Right renal pelvis (tissue), 4 donors: Measurements from ENCODE around the gene IER5. TPM values are rescaled to one million over a fixed set of nuclear protein-coding genes. Genes with fewer than 3 reads are reported as not detected.

ENCODE experiments used
- DNase-seq, 4 donors: peaks; one replicate each; pipeline ENCODE4 v3.0.0-alpha.2; 2013; ENCODE audit warnings: low read depth in 4 of 4, low spot score in 3 of 4, missing footprints in 1 of 4
- polyA plus RNA-seq, 4 donors: library from polyadenylated mRNA; unstranded; fragments of 120-200 nt; gene quantifications; one replicate each; pipeline ENCODE4 v1.2.1, GENCODE V29; 2013; ENCODE audit not compliant: insufficient read length in 4 of 4

Gene IER5
- polyA plus RNA-seq, 4 donors = 6.4 to 8.0 (median 7.1) TPM

DNA sequence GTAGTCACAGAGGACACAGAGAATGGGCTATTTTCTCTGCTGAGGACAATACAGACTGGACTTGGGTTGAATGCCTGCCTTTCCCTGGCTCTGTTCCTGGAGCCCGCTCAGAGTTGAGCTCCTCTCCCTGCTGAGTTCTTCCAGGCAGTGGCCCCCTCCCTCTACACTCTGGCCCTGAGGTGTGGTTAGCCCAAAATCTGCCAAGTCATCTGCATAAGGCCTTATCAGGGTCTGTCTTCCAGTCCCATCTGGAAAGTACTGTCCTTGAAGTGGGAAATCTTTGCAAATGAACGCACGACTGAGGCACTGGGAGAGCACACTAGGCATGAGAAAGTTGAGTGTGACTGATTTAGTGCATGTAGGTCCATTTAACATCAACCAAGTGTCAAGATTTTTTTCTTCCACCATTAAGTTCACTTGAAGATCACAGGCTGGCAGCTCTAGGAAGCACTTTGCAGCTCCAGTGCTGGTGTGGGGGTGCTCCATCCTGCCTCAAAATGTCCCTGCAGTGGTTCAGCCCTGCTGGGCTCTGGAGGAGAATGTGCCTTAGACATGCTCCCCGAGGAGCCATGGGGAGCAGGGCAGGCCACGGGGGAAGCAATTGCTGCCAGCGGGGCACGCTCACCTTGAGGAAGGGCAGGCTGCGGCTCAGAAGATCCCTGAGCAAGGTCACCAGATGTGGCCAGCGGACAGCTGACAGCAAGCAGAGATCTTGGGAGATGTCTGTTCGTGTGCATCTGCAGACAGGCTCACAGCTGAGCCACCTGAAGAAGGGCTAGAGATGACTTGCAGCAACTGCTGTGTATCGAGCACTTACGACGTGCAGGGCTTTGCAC is 41.5 kb downstream of the IER5 start:
- no peak for DNase-seq

- DNase-seq = no peak
Observed at GRCh38 chr1:181131255-181131941, 42.9 kb downstream of the IER5 start.

GRCh38 chr1:181133441-181133951 is 45.0 kb downstream of the IER5 start:
- DNase-seq = no peak

DNA sequence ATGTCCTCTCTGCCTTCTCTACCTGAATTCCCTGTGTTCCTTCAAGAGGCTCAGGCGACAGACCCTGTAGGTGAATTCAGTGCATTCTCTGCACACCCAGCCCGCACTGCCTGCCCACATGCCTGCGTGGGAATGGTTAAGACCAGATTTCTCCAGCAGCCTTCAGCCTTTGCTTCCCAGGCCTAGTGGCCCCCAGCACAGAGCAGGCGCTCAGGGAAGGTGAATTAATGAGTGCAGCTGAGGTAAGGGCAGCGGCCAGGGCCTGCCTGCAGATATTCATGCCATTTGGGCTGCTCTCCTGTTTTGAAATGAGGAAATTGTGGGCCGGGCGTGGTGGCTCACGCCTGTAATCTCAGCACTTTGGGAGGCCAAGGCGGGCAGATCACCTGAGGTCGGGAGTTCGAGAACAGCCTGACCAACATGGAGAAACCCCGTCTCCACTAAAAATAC is 45.5 kb downstream of the IER5 start:
- no peak for DNase-seq

GRCh38 chr1:181134543-181135436 is 46.3 kb downstream of the IER5 start:
- DNase-seq = no peak

DNA sequence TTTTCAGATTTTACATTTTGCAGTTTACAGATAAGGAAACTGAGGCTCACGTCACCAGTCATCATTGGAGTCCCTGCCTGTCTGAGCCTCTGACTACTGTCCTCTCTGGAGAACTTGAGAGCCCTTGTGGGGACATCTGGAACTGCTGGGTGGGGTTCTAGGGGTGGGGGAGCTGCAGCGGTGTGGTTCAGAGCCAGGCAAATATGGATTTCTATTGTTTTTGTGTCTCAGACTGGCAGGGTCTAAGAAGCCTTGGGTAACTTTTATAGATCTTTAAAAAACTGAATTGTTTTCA is 46.9 kb downstream of the IER5 start:
- DNase-seq = no peak

DNA sequence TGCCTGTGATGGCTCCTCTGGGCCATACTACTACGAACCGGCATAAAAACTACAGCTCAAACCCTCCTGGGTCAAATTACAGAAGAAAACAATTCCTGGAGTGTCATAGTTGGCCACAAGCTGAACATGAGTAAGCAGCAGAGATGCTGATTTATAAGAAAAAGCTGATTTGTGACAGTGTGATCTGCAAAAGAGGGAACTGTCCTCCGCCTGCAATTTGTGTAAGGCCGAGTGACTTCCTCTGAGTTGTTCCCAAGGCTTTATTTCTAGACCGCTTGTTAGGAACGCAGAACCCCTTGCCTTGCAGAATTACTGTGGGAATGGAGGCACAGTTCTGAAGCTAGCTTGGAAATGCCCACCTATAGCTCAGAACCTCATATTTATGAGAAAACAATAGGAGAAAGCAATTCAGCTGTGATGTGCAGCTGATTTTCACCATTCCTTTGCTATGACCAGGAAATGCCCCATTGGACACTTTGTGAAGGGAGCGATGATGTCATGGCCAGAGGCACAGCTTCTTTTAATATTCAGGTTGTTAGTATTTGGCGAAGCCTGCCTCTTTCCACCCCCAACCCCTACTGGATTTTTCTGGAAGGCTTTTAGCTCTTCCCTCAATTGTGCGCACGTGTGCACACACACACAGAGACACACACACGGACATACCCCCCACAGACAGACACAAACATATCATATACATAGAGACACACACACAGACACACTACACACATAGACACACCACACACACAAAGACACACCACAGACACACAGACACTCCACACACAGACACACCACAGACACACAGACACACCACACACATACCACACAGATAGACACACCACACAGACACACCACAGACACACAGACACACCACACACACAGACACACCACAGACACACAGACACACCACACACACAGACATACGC is 47.6 kb downstream of the IER5 start:
- no peak for DNase-seq

DNA sequence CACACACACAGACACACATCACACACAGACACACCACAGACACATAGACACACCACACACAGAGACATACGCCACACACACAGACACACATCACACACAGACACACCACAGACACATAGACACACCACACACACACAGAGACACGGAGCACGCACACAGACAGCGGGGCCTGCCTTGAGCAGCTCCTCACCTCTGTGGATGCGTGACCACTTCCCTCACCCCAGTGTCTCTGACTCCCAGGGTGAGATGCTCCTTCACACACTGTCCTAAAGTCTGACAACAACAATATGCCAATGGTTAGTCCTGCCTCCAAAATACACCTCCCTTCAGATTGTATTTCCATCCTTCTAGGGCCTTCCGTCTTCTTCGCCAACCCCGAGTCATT is 48.2 kb downstream of the IER5 start:
- no peak for DNase-seq

DNA sequence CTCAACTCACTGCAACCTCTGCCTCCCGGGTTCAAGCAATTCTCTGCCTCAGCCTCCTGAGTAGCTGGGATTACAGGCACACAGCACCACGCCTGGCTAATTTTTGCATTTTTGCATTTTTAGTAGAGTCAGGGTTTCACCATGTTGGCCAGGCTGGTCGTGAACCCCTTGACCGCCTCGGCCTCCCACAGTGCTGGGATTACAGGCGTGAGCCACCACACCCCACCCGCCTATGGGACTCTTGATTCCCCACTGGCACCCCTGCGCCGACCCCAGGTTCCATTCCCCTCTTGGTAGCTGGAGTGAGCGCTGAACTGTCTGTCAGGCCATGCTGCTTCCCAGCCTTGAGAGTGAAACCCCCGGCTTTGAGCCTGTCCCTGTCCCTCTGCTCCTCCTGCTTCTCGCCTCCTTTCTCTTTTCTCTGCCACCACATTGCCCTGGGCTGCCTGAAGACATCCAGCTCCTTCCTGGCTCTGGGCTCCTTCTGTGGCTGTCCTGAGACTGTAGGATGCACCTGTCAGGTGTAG is 48.8 kb downstream of the IER5 start:
- no peak for DNase-seq

DNA sequence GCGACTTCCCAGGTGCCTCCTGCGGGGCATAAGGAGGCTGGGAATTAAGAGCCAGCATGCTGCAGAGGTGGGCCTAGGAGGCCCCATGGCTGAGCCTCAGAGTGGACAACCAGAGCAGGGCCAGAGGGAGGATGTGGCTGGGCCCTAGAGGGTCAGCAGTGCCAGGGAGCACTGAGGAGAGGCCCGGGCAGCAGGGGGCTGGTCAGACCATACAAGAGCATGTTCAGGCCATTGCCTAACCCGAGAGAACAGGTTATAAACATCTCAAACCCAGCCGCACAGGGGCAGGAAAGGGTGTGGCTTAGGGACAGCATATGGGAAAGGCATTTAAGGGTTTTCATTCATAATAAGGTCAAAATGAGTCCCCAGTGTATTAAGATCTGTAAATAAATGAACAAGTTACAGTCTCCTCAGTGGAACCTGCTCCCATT is 51.1 kb downstream of the IER5 start:
- no peak for DNase-seq

- DNase-seq = no peak
Observed at GRCh38 chr1:181140398-181140797, 51.9 kb downstream of the IER5 start.

- no peak for DNase-seq
Observed at GRCh38 chr1:181140891-181141290, 52.4 kb downstream of the IER5 start.

- no peak for DNase-seq
Observed at GRCh38 chr1:181141431-181141910, 53.0 kb downstream of the IER5 start.

Other genes starting within 250 kb of the IER5 start
- gene KIAA1614, start 175.8 kb upstream of the IER5 start, polyA plus RNA-seq = 10 to 100 TPM in 1 of 4 donors, 1 to 10 TPM in 3; 8.1 to 11.3 (median 8.7) TPM
- gene STX6, start 65.8 kb upstream of the IER5 start, polyA plus RNA-seq = 10 to 100 TPM; 26.0 to 31.9 (median 31.0) TPM
- 1 to 10 TPM; 4.0 to 5.7 (median 5.3) TPM for gene MR1, start 54.7 kb upstream of the IER5 start, polyA plus RNA-seq